Neural crest cell (in vitro differentiated cells): ENCODE results near the gene C11orf91. TPM values are rescaled to one million over a fixed set of nuclear protein-coding genes. Genes with fewer than 3 reads are reported as not detected.

Experiments
- DNase-seq: peaks from one replicate; pipeline ENCODE4 v3.0.0; 2021; ENCODE audit warnings: low read depth, mixed read lengths, low spot score
- H3K27ac Mint-ChIP-seq: one replicate; pipeline ENCODE4 v1.8.0; 2021; ENCODE audit warnings: mild to moderate bottlenecking, mixed read lengths; ENCODE audit not compliant: unreplicated experiment
- H3K27me3 Mint-ChIP-seq: 2 replicates; pipeline ENCODE4 v1.8.0; 2021; ENCODE audit warnings: low read depth, mild to moderate bottlenecking, mixed read lengths
- H3K36me3 Mint-ChIP-seq: 2 replicates; pipeline ENCODE4 v1.8.0; 2021; ENCODE audit warnings: low read depth, mild to moderate bottlenecking, mixed read lengths
- H3K4me1 Mint-ChIP-seq: 2 replicates; pipeline ENCODE4 v1.8.0; 2021; ENCODE audit warnings: mixed read lengths
- H3K4me3 Mint-ChIP-seq: one replicate; pipeline ENCODE4 v1.8.0; 2021; ENCODE audit warnings: mild to moderate bottlenecking, mixed read lengths
- H3K9me3 Mint-ChIP-seq: 2 replicates; pipeline ENCODE4 v1.8.0; 2021; ENCODE audit warnings: mixed read lengths
- CTCF ChIP-seq: fragments of 200-600 bp; sonication (generic); conservative IDR thresholded peaks from 2 replicates; pipeline ENCODE4 v1.5.0; 2021; ENCODE audit warnings: antibody characterized with exemption, mild to moderate bottlenecking
- long read RNA-seq: library from polyadenylated mRNA; unstranded; transcript quantifications from one replicate; pipeline ENCODE4 v2.0.0, GENCODE V29; 2020
- total RNA-seq: library from RNA; stranded (reverse); gene quantifications from 2 replicates; pipeline ENCODE4 v1.2.1, GENCODE V29; 2021

C11orf91 gene
- 0.57 and 0.68 TPM in 2 replicates for total RNA-seq
- long read RNA-seq: 0 reads

- H3K27ac Mint-ChIP-seq: peak within 1 kb of the TSS; percentile 97
Measured at GRCh38 chr11:33700502-33701271, at the start of gene C11orf91. Gene C11orf91, minus strand, starts transcription at chr11:33700826. Its CDS starts 86 bp downstream, at chr11:33700740.

GRCh38 chr11:33747979-33748378, 47.4 kb upstream of the C11orf91 start:
- no peak for DNase-seq
- no peak for TF ChIP-seq CTCF
- no peaks in the 10 kb centered on the region for H3K36me3 Mint-ChIP-seq
- no peak overlapping the region for H3K4me3 Mint-ChIP-seq
- H3K27ac Mint-ChIP-seq: no peak overlapping the region
- no peaks in the 10 kb centered on the region for H3K27me3 Mint-ChIP-seq
- H3K4me1 Mint-ChIP-seq: no peaks in the 10 kb centered on the region
- H3K9me3 Mint-ChIP-seq: no peaks in the 10 kb centered on the region

More at GRCh38 chr11:33700502-33701271, at the start of gene C11orf91:
- H3K4me3 Mint-ChIP-seq: peak within 1 kb of the TSS; percentile 87
- no peaks in the 10 kb centered on the region for H3K9me3 Mint-ChIP-seq
- peaks cover 60% of the 10 kb centered on the region for H3K4me1 Mint-ChIP-seq
- no peaks in the 10 kb centered on the region for H3K36me3 Mint-ChIP-seq
- H3K27me3 Mint-ChIP-seq: no peaks in the 10 kb centered on the region
- no peak for TF ChIP-seq CTCF
- DNase-seq: peak; percentile 100

GRCh38 chr11:33743291-33743690, 42.7 kb upstream of the C11orf91 start:
- Mint-ChIP-seq H3K27ac (no peak overlapping the region), H3K4me3 (no peak overlapping the region), H3K27me3 (no peaks in the 10 kb centered on the region), H3K4me1 (no peaks in the 10 kb centered on the region), H3K36me3 (peaks cover 5% of the 10 kb centered on the region), H3K9me3 (no peaks in the 10 kb centered on the region)
- TF ChIP-seq CTCF: no peak
- DNase-seq: no peak

- no peaks in the 10 kb centered on the region for H3K9me3 Mint-ChIP-seq
- H3K27ac Mint-ChIP-seq: no peak overlapping the region
- H3K36me3 Mint-ChIP-seq: peaks cover 5% of the 10 kb centered on the region
- no peaks in the 10 kb centered on the region for H3K4me1 Mint-ChIP-seq
- DNase-seq: no peak
- H3K27me3 Mint-ChIP-seq: no peaks in the 10 kb centered on the region
- TF ChIP-seq CTCF: peak; percentile 66
- no peak overlapping the region for H3K4me3 Mint-ChIP-seq
Measured at GRCh38 chr11:33742249-33742851, 41.7 kb upstream of the C11orf91 start.

- Mint-ChIP-seq H3K27ac (no peak overlapping the region), H3K4me1 (peaks cover 4% of the 10 kb centered on the region), H3K27me3 (no peaks in the 10 kb centered on the region), H3K36me3 (peaks cover 5% of the 10 kb centered on the region), H3K9me3 (no peaks in the 10 kb centered on the region), H3K4me3 (no peak overlapping the region)
- no peak for TF ChIP-seq CTCF
- no peak for DNase-seq
Measured at GRCh38 chr11:33741806-33742205, 41.2 kb upstream of the C11orf91 start.
